Astrocyte (in vitro differentiated cells and primary cell): ENCODE data around the gene ARHGDIA. TPM values are rescaled to one million over a fixed set of nuclear protein-coding genes. Genes with fewer than 3 reads are reported as not detected.

Experiments used
- DNase-seq: peaks from one replicate; pipeline ENCODE4 v3.0.0-alpha.2; 2010; ENCODE audit warnings: low read depth
- FAIRE-seq: peaks from 2 replicates; lab custom pipeline; 2011; peaks lifted over from hg19 to GRCh38; lab: Jason Lieb, UNC
- H2AFZ ChIP-seq: 2 replicates; pipeline ENCODE4 v1.6.0; 2012; ENCODE audit warnings: low read depth, low read length, inconsistent platforms
- H3K27ac ChIP-seq: 2 replicates; pipeline ENCODE4 v1.5.1; 2011; ENCODE audit warnings: low read depth, low read length, inconsistent platforms
- H3K27me3 ChIP-seq: 2 replicates; pipeline ENCODE4 v1.6.0; 2011; ENCODE audit warnings: low read length, inconsistent platforms; ENCODE audit not compliant: insufficient read depth
- H3K36me3 ChIP-seq: 2 replicates; pipeline ENCODE4 v1.5.1; 2011; ENCODE audit warnings: low read length, inconsistent platforms; ENCODE audit not compliant: insufficient read depth
- H3K4me1 ChIP-seq: 2 replicates; pipeline ENCODE4 v1.5.1; 2011; ENCODE audit warnings: low read length, inconsistent platforms; ENCODE audit not compliant: insufficient read depth
- H3K4me2 ChIP-seq: 2 replicates; pipeline ENCODE4 v1.6.0; 2012; ENCODE audit warnings: low read length, inconsistent platforms
- H3K4me3 ChIP-seq: 2 replicates; pipeline ENCODE4 v1.5.1; 2011; ENCODE audit warnings: low read depth, mild to moderate bottlenecking, low read length, inconsistent platforms; ENCODE audit not compliant: insufficient read depth
- H3K79me2 ChIP-seq: 2 replicates; pipeline ENCODE4 v1.6.0; 2012; ENCODE audit warnings: mild to moderate bottlenecking, low read length, inconsistent platforms; ENCODE audit not compliant: insufficient read depth
- H3K9ac ChIP-seq: 2 replicates; pipeline ENCODE4 v1.6.0; 2012; ENCODE audit warnings: mild to moderate bottlenecking, low read length, inconsistent platforms
- H3K9me3 ChIP-seq: 2 replicates; pipeline ENCODE4 v1.5.1; 2012; ENCODE audit warnings: low read depth, mild to moderate bottlenecking, low read length, inconsistent platforms; ENCODE audit not compliant: insufficient read depth
- H4K20me1 ChIP-seq: 2 replicates; pipeline ENCODE4 v1.6.0; 2012; ENCODE audit warnings: low read length, inconsistent platforms; ENCODE audit not compliant: insufficient read depth
- H3K27ac Mint-ChIP-seq: one replicate; pipeline ENCODE4 v1.8.0; 2021; ENCODE audit warnings: mild to moderate bottlenecking, mixed read lengths; ENCODE audit not compliant: unreplicated experiment
- H3K27me3 Mint-ChIP-seq: one replicate; pipeline ENCODE4 v1.8.0; 2021; ENCODE audit warnings: low read depth, mixed read lengths; ENCODE audit not compliant: unreplicated experiment
- H3K36me3 Mint-ChIP-seq: one replicate; pipeline ENCODE4 v1.8.0; 2021; ENCODE audit warnings: low read depth, mixed read lengths; ENCODE audit not compliant: unreplicated experiment
- H3K4me1 Mint-ChIP-seq: one replicate; pipeline ENCODE4 v1.8.0; 2021; ENCODE audit warnings: low read depth, mixed read lengths; ENCODE audit not compliant: unreplicated experiment
- H3K4me3 Mint-ChIP-seq: one replicate; pipeline ENCODE4 v1.8.0; 2021; ENCODE audit warnings: mild to moderate bottlenecking, moderate library complexity, mixed read lengths; ENCODE audit not compliant: unreplicated experiment
- H3K9me3 Mint-ChIP-seq: one replicate; pipeline ENCODE4 v1.8.0; 2021; ENCODE audit warnings: mild to moderate bottlenecking, mixed read lengths; ENCODE audit not compliant: unreplicated experiment
- CTCF ChIP-seq: IDR thresholded peaks from 2 replicates; pipeline ENCODE4 v1.5.1; 2011; ENCODE audit warnings: low read depth, mild to moderate bottlenecking, inconsistent platforms, low read length, moderate library complexity; ENCODE audit not compliant: insufficient read depth
- EZH2 ChIP-seq: IDR thresholded peaks from 2 replicates; pipeline ENCODE4 v1.6.1; 2012; ENCODE audit warnings: mild to moderate bottlenecking, low read length, inconsistent platforms; ENCODE audit not compliant: insufficient read depth
- total RNA-seq: library from RNA; stranded (reverse); gene quantifications from 2 replicates; pipeline ENCODE4 v1.2.1, GENCODE V29; 2021

Gene ARHGDIA
- total RNA-seq, 1 donor from 2014 or later, result 352 TPM

- Histone ChIP-seq H3K9ac (no peak overlapping the region), H3K27me3 (no peaks in the 10 kb centered on the region), H3K4me1 (no peaks in the 10 kb centered on the region), H3K4me3 (no peak overlapping the region), H2AFZ (no peak overlapping the region), H3K4me2 (no peak overlapping the region), H3K79me2 (peaks cover 8% of the 10 kb centered on the region), H3K27ac (no peak overlapping the region), H3K36me3 (peaks cover 38% of the 10 kb centered on the region), H3K9me3 (no peaks in the 10 kb centered on the region), H4K20me1 (peaks cover 66% of the 10 kb centered on the region)
- H3K9me3 Mint-ChIP-seq, result no peaks in the 10 kb centered on the region
- H3K4me3 Mint-ChIP-seq, result no peak overlapping the region
- FAIRE-seq (no peak), DNase-seq (no peak)
- H3K36me3 Mint-ChIP-seq, result peaks cover 13% of the 10 kb centered on the region
- H3K4me1 Mint-ChIP-seq, result no peaks in the 10 kb centered on the region
- H3K27ac Mint-ChIP-seq, result no peak overlapping the region
- no peaks in the 10 kb centered on the region for H3K27me3 Mint-ChIP-seq
- TF ChIP-seq CTCF, result no peak
Observed at GRCh38 chr17:81843713-81844326, 27.3 kb downstream of the ARHGDIA start.

GRCh38 chr17:81842725-81843504 lies 28.2 kb downstream of the ARHGDIA start:
- H4K20me1 ChIP-seq, result peaks cover 63% of the 10 kb centered on the region
- no peak overlapping the region for H3K9ac ChIP-seq
- no peaks in the 10 kb centered on the region for H3K9me3 Mint-ChIP-seq
- no peak overlapping the region for H3K27ac ChIP-seq
- no peak overlapping the region for H3K4me3 Mint-ChIP-seq
- FAIRE-seq (no peak), DNase-seq (no peak)
- H3K4me3 ChIP-seq, result no peak overlapping the region
- H3K79me2 ChIP-seq, result peaks cover 5% of the 10 kb centered on the region
- H3K9me3 ChIP-seq, result no peaks in the 10 kb centered on the region
- peaks cover 35% of the 10 kb centered on the region for H3K36me3 ChIP-seq
- H3K4me1 Mint-ChIP-seq, result no peaks in the 10 kb centered on the region
- H3K36me3 Mint-ChIP-seq, result peaks cover 11% of the 10 kb centered on the region
- H3K4me2 ChIP-seq, result no peak overlapping the region
- TF ChIP-seq CTCF (no peak), EZH2 (no peak)
- no peaks in the 10 kb centered on the region for H3K4me1 ChIP-seq
- H3K27me3 Mint-ChIP-seq, result no peaks in the 10 kb centered on the region
- no peak overlapping the region for H2AFZ ChIP-seq
- no peaks in the 10 kb centered on the region for H3K27me3 ChIP-seq
- no peak overlapping the region for H3K27ac Mint-ChIP-seq

GRCh38 chr17:81842378-81842724 lies 28.8 kb downstream of the ARHGDIA start:
- FAIRE-seq, result no peak
- H3K36me3 Mint-ChIP-seq, result peaks cover 13% of the 10 kb centered on the region
- H3K27me3 Mint-ChIP-seq, result no peaks in the 10 kb centered on the region
- H3K4me1 Mint-ChIP-seq, result no peaks in the 10 kb centered on the region
- H3K4me1 ChIP-seq, result no peaks in the 10 kb centered on the region
- H3K79me2 ChIP-seq, result peaks cover 4% of the 10 kb centered on the region
- no peak overlapping the region for H3K9ac ChIP-seq
- peaks cover 61% of the 10 kb centered on the region for H4K20me1 ChIP-seq
- H3K4me3 Mint-ChIP-seq, result no peak overlapping the region
- H3K27ac Mint-ChIP-seq, result no peak overlapping the region
- H3K27ac ChIP-seq, result no peak overlapping the region
- TF ChIP-seq CTCF, result no peak
- no peak for TF ChIP-seq EZH2
- H2AFZ ChIP-seq, result no peak overlapping the region
- no peaks in the 10 kb centered on the region for H3K9me3 ChIP-seq
- peaks cover 34% of the 10 kb centered on the region for H3K36me3 ChIP-seq
- no peak overlapping the region for H3K4me3 ChIP-seq
- DNase-seq, result no peak
- H3K4me2 ChIP-seq, result no peak overlapping the region
- H3K27me3 ChIP-seq, result no peaks in the 10 kb centered on the region
- H3K9me3 Mint-ChIP-seq, result no peaks in the 10 kb centered on the region
